Fibroblast of skin of scalp (primary cell): Measurements from ENCODE around the gene ITGA7.
"Not testable (repeated sequence)": the region's sequence is repeated elsewhere in the genome, so short reads cannot be mapped to it uniquely, and the experiment has no call there.

Source experiments
- DNase-seq: peaks from one replicate; pipeline ENCODE4 v3.0.0-alpha.2; 2013

ITGA7 gene

DNA sequence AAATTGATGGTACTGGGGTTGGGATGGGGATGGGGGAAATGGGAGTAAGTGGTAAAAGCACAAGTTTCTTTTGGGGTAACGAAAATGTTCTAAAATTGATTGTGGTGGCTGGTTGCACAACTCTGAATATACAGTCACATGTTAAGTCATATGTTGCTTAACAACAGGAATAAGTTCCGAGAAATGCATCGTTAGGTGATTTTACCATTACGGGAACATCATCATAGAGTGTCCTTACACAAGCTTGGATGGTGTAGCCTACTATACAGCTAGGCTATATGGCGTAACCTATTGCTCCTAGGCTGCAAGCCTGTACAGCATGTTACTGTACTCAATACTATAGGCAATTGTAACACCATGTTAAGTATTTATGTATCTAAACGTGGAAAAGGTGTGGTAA is 31.0 kb downstream of the ITGA7 start:
- DNase-seq = no peak

DNA sequence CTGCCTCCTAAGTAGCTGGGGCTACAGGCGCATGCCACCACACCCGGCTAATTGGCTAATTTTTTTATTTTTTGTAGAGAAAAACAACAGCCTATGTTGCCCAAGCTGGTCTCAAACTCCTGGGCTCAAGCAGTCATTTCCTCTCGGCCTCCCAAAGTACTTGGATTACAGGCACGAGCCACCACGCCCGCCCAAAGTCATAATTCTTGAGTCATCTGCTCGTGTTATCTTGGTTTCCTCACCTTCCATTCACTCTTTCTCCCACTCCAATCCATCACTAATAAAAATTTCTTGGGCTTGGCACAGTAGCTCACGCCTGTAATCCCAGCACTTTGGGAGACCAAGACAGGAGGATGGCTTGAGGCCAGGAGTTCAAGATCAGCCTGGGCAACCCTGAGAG is 32.0 kb downstream of the ITGA7 start:
- no peak for DNase-seq

DNA sequence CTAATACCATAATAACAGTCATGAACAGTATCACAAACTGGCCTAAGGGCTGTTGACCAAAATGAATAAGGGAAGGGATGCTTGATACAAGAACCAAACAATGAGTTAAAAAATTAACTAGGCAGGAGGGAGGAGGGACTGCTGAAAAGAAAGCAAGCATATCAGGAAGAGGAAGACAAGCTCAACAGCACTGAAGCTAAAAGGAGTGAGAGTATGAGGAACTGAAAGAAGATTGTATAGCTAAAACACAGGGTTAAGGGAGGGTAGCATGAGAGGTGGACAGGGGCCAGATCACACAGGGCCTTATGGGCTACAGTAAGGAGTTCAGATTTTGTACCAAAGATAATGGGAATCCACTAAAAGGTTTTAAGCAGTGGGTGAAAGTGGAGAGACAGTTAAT is 34.1 kb downstream of the ITGA7 start:
- DNase-seq = no peak

DNA sequence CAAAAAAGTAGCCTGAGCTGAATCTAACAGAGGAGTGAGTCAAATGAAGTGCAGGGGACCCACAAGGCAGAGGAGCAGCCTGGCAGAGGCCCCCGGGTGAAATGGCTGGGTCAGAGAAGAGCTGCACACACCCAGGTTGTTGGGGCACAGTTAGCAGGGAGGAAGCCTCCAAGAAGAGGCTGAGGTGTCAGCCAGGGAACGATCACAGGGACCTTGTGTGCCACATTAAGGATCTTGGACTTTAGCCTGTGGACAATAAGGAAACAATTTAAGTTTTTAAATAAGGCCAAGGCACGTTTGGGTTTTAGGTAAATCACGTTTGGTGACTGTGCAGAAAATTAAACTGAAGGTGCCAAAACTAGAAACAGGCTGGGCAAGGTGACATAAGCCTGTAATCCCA is 36.0 kb downstream of the ITGA7 start:
- no peak for DNase-seq

DNA sequence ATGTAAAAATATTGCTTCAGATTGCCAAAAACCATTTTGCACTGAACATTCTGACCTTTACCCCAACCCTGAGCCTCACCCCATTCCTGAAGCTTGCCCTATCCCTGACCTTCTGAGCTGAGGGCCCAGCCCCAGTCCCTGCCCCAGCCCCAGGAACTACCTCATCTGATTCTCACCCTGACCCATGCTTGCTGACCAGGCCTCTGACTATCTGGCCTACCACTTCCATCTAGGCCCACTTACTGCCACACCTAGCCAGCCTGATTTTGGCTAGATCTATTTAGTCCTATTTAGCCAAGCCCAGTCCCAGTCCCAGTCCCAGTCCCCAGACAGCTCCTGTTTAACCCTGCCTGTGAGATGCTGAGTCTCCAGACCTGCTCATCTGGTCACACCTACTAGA is 37.4 kb downstream of the ITGA7 start:
- no peak for DNase-seq

DNA sequence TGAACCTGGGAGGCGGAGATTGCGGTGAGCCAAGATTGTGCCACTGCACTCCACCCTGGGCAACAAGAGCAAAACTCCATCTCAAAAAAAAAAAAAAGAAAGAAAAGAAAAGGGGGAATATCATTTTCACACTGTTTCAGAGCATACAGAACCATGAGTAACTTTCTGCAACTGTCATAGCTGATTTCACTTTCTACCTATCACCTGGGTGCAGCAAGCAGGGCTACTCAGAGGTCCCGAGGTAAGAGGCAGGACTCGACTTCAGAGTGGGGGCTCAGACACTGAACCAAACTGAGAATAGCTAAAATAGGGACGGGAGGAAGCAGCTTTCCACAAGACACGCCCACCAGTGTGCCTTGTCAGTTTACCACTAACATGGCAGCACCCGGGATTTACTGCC is 41.2 kb downstream of the ITGA7 start:
- no peak for DNase-seq

DNA sequence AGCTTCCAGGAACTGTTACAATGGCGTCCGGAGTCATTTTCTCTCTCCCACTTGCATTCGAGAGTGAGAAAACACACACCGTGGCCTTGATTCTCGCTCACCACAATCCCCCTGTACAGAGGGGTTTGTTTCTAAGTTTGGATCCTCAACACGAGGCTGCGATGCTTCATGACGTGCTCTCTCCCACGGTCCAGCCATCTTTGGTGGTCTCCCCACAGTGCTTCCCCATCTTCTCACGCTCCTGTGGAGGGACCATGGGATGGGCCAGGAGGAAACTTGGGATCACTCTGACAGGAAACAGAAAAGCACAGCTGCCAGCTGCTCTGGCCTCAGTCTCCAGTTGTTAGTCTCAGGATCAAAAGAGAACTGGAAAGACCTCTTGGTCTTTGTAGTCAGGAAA is 42.9 kb downstream of the ITGA7 start:
- DNase-seq = no peak

DNA sequence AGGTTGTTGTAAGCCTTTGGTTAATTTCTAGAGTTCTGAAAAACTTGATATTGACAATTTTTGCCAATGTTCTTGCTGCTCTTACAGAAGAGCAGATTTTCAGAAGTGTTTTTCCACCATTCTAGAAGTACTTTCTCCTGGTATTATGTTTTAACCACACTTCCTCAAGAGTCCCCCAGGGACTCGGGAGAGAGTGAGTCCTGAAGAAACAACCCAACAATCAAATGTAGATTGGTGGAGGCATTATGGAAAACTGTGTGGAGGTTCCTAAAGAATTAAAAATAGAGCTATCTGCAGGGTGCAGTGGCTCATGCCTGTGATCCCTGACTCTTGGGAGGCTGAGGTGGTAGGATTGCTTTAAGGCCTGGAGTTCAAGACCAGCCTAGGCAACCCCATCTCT is 44.3 kb downstream of the ITGA7 start:
- DNase-seq = peak; percentile 13

DNA sequence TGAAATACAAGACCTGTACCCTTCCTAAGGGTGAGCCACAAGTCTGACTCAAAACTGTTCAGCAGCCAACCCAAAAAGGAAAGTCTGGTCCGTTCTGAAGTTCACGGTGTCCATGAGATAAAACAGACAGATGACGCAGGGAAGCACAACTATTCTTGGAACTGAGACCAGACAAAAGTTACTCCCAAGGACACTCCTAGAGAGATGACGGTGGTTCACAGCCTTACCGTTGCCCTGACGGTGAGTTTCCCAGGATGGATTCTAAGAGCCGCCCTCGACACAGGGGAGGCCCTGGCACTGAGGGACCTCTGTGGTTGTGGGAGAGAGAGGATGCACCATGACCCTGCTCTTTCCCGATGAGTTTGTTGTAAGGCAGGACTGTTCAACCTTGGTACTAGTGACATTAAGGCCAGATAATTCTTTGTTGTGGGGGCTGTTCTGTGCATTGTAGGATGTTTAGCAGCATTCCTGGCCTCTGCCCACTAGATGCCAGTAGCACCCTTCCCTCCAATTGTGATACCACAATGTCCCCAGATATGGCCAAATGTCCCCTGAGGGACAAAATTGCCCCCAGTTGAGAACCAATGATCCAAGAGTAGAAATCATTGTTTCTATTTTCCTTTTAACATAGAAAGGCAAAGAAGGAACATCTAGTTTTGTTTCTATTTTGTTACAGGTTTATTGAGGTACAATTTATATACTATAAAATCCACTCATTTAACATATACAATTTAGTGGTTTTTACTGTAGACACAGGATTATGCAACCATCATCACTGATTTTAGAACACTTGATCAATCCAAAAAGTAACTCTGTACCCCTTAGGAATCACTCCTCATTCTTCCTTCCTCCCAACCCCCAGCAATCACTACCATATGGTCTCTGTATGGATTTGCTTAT is 48.0 kb downstream of the ITGA7 start:
- peak; percentile 35 for DNase-seq

DNA sequence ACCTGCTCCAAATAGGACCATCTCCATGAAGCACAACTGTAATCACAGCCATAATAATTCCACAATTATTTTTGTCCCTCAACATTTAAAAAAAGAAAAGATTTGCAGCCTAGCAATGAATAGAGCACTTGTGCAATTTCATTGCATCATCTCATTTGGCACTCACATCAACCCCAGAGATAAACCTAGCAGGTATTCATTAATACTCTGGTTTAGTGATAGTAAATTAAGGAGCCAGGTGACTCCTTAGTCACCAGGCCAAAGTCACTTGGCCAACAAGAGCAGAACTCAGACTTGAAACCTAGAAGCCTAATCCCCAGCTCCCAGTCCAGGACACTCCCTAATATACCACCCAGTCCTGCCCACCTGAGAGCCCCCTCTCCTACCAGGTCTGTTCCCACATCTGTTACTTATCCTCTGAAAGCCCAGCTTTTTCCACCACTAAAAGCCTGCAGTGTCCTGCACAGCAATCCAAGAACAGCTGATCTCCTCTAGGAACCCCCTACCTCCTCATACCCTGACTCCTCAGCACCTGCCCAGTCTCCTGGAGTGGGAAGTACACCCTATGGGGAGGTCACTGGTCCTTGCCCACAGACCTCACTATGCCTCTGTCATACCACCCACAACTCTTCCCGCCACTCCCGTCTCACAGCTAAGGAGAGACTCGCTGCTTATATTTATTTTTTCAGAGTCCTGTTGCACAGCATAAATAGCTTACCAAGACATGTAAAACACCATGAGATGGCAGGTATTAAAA is 48.9 kb downstream of the ITGA7 start:
- no peak for DNase-seq

DNA sequence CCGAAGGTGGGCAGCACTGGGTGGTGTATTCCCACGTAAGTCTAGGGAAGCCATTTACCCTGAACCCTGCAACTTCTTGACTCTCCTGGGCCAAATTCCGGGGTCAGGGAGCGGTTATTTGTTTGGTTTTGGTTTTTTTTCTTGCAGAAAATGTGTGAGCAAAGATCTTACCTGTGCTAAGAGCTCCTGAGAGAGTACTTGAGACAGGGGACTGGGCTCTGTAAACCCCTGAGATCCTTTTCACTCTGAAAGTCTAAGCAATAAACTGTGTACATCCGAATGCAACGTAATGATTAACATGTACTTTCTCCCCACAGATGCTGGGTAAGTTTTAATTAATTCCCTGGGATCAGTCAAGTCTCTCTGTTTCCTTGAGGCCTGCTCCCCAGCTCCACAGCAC is 49.5 kb downstream of the ITGA7 start:
- no peak for DNase-seq

DNA sequence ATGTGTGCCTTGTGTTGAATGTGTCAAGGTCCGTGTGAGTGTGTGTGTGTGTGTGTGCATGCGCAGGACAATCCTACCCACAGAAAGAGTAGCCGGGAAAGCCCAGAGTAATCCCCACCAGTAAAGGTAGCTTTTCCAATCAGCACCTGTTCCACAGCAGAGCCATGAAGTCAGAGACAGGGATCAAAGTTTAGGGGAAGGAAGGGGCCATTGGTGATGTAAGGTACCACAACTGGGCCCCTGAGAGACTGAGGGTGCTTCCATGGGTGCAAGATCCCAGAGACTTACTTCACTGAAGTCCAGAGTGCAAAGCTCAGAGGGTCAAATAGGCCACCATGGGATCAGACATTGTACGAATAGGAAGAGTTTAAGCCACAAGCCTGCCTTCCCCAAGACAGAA is 50.5 kb downstream of the ITGA7 start:
- no peak for DNase-seq

DNA sequence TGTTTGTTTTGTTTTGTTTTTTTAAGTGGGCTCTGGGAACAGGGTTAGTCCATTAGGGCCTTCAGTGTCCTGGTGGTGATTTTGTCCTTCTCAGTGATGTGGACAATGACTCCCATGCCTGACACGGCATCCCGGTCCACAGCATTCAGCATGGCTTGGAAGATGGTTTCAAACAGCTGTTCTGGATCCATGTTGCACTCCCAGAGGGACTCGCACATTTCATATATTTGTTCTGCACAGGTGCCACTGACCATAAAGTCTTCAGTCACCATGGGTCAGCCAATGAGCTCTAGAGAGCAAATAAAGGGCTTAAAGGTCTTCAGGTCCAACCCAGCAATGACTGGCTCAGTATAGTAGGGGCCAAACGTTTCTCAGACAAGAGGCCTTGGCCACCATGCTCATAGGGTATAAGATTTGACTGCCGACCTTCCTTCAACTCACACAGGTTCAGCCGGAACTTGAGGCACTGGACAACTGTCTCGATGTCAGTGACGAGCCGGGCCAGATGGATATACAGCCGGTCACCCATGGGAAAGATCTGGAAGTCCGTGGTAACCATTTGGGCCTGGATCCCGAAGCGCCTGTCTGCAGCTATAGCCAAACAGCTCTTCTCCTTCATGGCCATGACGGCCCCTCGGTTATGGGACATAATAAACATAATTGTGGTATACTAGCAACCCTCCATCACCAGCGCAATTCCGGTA is 53.0 kb downstream of the ITGA7 start:
- no peak for DNase-seq

DNA sequence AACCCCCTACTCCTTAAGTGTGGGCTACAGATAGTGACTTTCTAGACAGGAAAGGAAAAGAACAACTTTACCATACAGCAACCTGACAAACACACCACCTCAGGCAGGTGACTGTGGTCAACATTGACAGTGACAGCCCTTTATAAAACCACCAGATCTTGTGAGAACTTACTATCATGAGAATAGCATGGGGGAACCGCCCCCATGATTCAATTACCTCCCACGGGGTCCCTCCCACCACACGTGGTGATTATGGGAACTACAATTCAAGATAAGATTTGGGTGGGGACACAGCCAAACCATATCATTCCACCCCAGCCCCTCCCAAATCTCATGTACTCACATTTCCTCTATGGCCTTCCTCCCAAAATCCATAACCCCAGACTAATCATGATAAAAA is 54.7 kb downstream of the ITGA7 start:
- no peak for DNase-seq

DNA sequence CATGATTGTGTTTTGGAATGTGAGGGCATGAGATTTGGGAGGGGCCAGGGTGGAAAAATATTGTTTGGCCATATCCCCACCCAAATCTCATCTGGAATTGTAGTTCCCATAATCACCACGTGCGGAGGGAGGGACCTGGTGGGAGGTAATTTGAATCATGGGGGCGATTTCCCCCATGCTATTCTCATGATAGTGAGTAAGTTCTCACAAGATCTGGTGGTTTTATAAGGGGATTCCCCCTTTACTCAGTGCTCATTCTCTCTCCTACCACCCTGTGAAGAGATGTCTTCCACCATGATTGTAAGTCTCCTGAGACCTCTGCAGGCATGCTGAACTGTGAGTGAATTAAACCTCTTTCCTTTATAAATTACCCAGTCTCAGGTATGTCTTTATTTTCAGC is 55.4 kb downstream of the ITGA7 start:
- DNase-seq = no peak

DNA sequence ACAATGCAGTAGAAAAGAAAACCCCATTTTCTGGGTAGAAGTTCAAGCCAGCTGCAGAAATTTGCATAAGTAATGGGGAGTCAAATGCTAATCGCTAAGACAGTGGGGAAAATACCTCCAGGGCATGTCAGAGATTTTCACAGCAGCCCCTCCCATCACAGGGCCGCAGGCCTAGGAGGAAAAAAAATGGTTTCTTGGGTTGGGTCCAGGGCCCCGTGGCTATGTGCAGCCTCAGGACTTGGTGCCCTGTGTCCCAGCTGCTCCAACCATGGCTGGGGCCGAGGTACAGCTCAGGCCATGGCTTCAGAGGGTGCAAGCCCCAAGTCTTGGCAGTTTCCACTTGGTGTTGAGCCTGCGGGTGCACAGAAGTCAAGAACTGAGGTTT is 56.4 kb downstream of the ITGA7 start:
- DNase-seq = no peak

DNA sequence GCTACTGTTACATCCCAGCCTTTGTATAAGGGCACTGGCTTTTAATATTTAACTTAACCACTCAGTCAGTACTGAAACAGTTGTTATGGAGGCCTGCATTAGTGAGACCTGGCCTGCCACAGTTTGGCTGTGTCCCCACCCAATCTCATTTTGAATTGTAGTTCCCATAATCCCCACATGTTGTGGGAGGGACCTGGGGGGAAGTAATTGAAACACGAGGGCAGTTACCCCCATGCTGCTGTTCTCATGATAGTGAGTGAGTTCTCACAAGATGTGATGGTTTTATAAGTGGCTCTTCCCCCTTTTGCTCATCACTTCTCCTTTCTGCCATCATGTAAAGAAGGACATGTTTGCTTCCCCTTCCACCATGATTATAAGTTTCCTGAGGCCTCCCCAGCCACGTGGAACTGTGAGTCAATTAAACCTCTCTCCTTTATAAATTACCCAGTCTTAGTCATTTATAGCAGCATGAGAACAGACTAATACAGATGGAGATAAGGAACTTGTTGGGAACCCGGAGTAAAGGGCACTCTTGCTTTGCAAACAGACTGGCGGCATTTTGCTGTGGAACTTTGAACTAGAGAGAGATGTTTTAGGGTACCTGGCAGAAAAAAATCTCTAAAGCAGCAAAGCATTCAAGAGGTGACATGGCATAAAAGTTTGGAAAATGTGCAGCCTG is 56.9 kb downstream of the ITGA7 start:
- DNase-seq = not testable (repeated sequence)

DNA sequence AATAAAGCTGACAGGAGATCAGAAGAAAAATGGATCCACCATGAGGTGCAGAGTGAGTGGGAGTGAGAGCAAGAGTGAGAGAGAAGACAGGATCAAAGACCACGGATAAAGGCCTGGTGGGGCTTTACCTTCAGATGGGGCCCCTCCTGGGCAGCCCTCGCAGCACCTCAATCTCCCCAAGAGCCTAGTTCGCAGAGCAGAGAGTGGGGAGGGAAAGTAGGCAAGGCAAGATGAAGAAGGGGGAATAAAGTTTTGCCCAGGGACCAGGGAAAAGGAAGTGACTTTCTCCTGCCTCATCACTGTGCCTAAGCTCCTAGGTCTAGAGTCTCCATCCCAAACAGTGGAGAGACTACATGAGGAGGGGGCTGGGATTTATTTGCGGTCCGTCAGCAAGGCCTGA is 60.7 kb downstream of the ITGA7 start:
- no peak for DNase-seq

DNA sequence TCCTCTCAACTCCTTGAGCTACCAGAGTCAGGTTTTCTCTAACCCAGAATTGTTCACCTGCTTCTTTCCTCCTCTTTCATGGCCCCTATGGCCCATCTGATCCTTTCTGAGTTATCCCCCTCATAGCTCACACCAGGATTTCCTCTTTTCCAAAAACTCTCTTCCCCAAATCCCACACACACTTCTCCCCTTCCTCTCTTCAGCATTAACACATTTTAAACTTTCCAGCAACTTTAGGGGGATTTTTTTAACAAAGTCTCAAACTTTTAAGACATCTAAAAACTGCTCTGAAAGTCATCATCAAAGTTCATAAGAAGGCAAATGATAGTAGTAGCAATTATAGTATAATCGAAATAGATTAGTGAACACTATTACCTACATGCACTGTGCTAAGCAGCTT is 63.1 kb downstream of the ITGA7 start:
- no peak for DNase-seq

DNA sequence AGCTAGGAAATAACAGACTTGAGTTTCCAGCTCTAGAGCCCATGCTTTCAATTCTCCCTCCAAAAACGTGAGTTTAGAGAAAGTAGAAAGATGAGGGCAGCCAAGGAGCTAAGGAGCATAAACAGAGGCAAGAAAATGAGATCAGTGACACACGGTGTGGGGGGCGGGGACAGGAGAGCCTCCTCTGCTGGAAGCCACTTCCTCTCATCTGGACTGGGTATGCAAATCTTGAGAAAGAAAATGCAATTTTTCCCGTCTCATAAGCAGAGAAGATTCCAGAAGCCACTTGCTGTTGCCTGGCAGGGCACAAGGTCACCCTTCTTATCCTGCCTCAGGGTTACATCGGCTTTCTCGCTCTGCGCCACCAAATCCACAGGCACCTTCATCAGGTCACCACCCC is 65.0 kb downstream of the ITGA7 start:
- no peak for DNase-seq

DNA sequence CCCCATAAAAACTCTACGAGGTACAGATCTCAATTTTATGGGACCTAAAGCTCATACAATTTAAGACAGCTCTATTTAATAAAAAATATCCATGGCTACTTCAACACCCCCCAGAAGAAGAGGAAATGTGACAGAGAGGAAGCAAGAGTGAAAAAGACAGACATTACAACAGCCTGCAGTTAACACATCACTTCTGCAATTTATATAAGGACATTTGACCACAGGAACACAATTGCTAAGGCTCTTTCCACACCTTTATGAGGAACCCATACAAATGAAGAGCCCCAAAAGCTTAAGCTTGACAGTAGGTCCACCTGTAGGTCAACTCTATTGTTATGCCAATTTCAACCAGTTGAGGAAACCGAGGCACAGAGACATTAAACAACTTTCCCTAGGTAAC is 65.4 kb downstream of the ITGA7 start:
- no peak for DNase-seq

DNA sequence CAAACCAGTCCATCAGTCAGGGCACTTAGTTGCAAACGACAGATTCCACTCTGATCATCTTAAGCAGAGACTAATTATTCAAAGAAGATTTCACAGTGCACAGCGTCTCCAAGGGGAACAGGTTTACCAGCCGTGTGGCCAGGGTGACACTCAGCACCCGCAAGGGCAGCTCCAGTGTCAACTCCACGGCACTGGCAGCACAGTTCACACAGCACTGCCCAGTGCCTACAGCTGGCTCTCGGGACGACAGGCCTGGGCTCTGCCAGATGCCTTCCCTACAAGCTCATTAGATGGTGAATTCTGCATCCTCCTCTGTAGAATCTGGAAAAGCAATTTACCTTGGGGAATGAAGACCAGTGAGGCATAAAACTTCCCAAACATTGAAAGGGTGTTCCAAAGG is 66.1 kb downstream of the ITGA7 start:
- no peak for DNase-seq

DNA sequence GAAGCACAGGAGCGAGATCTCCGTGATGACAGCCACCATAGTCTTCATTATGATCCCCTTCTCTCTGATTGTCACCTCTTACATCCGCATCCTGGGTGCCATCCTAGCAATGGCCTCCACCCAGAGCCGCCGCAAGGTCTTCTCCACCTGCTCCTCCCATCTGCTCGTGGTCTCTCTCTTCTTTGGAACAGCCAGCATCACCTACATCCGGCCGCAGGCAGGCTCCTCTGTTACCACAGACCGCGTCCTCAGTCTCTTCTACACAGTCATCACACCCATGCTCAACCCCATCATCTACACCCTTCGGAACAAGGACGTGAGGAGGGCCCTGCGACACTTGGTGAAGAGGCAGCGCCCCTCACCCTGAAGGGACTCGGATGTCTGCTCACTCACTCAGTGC is 70.2 kb downstream of the ITGA7 start:
- no peak for DNase-seq
